ENCODE results near the gene ZNF408.
"Not testable (repeated sequence)": the region's sequence is repeated elsewhere in the genome, so short reads cannot be mapped to it uniquely, and the experiment has no call there.

ZNF408 gene

DNA sequence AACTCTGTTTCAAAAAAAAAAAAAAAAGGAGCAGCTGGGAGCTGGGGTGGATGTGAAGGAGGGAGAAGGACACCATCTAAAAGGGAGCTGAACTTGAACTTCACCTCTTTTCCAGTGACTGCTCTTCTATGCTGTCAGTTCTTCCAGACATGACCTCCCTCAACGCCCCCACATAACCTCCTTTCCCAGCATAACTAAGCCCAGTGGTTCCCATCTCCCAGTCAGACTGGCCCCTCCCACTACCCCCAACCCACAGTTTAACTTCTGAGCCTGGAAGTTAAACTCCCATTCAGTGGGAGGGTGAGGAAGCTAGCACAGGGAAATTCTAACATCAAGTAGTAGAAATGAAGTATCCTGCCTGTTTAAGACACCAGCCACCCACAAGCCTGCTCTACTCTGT is 2.2 kb upstream of the ZNF408 start:
- DNase-seq, result no peak

DNA sequence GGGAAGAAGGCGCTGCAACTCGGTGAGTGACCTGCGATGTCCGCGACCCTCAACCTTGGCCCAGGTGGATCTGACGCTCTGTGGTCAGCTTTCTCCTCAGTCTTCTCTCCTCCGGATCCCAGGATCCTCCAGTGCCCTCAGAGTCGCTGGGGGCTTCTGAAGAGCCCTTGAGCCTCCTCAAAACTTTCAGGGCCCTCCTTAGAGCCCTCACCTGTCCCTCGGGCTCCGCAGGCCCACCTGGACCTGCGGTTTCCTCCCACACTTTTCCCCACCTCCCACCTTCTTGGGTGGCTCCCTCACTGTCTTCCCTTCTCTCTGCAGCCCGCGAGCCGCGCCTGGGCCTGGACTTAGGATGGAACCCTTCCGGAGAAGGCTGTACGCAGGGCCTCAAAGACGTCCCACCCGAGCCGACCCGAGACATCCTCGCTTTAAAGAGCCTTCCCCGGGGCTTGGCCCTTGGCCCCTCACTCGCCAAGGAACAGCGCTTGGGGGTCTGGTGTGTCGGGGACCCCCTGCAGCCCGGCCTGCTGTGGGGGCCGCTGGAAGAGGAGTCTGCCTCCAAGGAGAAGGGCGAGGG is 335 bp downstream of the ZNF408 start:
- no peak for DNase-seq

DNA sequence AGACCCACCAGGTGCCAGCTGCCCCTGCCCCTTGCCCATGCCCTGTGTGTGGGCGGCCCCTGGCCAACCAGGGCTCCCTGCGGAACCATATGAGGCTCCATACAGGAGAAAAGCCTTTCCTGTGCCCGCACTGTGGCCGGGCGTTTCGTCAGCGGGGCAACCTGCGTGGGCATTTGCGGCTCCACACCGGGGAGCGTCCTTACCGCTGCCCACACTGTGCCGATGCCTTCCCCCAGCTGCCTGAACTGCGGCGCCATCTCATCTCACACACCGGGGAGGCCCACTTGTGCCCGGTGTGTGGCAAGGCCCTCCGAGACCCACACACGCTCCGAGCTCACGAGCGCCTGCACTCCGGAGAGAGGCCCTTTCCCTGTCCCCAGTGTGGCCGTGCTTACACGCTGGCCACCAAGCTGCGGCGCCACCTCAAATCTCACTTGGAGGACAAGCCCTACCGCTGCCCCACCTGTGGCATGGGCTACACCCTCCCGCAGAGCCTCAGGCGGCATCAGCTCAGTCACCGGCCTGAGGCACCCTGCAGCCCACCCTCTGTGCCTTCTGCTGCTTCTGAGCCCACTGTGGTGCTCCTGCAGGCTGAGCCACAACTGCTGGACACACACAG is 4.3 kb downstream of the ZNF408 start:
- DNase-seq, result no peak

DNA sequence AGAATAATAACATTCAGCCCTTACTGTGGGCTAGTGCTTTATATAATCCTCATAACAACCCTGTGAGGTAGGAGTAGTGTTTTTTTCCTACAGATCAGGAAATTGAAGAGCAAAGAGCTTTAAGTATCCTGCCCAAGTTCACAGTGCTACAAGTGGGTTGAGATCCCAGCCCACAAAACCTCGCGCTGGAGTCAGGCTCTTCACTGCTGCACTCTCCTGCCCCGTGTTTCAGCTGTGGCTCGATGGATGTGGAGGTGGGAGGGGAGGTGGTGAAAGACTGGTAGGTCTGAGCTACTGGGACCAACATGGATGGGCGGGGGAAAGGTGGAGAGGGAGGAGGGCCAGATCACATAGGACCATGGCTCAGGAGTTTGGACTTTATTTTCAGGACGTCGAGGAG is 6.1 kb downstream of the ZNF408 start:
- no peak for DNase-seq

DNA sequence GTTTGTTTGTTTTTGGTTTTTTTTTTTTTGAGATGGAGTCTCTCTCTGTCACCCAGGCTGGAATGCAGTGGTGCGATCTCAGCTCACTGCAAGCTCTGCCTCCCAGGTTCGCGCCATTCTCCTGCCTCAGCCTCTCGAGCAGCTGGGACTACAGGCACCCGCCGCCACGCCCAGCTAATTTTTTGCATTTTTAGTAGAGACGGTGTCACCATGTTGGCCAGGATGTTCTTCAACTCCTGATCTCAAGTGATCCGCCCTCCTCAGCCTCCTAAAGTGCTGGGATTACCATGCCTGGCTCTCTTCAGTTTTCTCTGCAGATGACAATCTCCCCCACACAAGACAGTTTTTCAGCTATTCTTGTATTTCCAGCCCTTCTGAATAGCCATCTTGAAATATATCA is 8.5 kb downstream of the ZNF408 start:
- DNase-seq, result not testable (repeated sequence)

DNA sequence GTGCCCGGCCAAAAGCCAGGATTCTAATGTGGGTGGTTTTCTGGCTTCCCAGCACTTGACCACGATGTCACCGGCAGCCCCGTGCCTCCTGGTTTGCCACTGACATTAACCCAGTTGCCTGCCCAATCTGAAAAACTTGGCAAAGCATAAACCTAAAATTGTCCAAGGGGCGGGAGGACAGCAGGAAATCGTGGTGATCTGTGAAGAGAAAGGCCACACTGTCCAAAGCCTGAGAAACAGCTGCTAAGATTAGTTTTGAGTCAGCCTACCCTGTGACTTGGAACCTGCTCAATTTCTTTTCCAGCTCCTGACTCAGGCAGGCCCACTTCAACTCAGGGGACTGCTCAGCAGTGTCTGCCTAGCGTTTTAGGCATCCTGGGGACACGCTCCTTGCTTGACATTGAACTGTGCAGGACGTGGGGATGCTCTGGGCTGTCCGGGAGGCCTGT is 10.0 kb downstream of the ZNF408 start:
- no peak for DNase-seq

DNA sequence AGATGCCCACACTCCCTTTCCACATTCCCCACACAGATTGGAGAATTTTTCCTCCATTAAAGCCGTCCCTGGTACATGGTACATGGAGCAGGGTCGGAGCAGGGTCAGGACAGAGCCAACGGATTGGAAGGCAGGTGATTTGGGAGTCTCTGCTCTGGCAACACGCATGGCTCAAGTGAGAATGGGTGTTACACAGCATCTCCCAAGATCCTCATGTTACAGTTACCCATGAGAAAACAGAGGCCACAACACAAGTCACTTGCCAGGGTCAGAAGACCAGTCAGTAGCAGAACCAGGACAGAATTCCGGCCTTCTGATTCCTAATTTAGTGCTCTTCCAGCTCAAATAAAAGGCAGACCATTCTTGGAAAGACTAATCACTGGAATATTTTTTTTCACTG is 10.5 kb downstream of the ZNF408 start:
- no peak for DNase-seq

DNA sequence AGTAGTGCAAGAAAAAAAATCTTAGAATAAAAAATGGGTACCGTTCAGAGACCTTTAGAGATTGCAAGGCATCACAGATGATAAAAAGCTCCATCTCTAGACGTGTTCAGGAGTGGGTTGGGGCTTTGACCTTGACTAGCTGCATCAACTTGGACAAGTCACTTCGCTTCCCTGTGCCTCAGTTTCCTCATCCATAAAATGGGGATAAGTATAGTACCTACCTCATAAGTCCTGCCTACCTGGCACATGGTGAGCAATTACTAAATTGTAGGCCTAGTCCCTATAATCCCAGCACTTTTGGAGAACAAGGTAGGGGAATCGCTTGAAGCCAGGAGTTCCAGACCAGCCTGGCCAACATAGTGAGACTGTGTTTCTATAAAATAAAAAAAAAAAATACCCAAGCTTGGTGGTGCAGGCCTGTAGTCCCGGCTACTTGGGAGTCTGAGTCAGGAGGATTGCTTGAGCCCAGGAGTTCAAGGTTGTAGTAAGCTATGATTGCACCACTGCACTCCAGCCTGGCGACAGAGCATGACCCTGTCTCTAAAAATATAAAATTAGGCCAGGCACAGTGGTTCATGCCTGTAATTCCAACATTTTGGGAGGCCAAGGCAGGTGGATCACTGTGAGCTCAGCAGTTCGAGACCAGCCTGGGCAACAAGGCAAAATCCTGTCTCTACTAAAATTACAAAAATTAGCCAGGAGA is 12.2 kb downstream of the ZNF408 start:
- DNase-seq, result no peak

DNA sequence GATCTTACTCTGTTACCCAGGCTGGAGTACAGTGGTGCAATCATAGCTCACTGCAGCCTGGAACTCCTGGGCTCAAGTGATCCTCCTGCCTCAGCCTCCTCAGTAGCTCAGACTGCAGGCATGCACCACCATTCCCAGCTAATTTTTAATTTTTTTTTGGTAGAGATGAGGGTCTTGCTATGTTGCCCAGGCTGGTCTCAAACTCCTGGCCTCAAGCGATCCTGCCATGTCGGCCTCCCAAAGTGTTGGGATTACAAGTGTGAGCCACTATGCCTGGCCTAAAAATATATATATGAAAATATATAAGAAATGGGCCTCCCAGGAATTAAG is 17.0 kb downstream of the ZNF408 start:
- DNase-seq, result not testable (repeated sequence)

DNA sequence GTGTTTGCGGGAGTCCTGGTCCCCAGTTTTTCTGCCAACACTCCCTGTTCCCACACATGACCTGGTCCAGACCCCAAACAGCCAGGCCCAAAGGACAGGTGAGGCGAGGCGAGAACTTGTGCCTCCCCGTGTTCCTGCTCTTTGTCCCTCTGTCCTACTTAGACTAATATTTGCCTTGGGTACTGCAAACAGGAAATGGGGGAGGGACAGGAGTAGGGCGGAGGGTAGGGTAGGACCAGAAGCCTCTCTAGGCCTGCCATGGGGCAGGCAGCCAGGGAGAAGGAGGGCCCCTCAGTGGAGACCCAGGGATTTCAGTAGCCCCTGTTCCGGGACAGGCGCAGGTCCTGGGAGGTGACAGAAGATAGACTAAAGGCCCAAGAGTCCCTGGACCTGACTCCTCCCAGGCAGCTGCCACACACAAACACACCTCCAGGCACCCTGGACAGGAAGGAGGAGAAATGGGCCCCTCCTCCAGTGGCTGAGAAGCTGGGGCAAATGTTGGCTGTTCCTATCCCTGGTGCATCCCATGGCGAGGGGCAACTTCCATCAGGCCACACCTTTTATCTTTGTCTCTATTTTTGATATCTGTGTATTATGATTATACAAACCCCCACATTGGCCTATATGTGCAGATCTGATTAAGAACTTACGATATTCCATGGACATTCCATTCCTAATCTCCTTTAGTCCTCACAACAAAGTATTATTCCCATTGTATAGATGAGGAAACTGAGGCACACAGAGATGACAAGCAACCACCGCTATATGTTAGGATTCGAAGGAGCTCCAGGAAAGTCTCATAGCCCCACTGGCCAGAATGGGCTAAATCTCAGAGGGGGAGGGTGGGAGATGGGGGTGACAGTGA is 17.6 kb downstream of the ZNF408 start:
- no peak for DNase-seq

DNA sequence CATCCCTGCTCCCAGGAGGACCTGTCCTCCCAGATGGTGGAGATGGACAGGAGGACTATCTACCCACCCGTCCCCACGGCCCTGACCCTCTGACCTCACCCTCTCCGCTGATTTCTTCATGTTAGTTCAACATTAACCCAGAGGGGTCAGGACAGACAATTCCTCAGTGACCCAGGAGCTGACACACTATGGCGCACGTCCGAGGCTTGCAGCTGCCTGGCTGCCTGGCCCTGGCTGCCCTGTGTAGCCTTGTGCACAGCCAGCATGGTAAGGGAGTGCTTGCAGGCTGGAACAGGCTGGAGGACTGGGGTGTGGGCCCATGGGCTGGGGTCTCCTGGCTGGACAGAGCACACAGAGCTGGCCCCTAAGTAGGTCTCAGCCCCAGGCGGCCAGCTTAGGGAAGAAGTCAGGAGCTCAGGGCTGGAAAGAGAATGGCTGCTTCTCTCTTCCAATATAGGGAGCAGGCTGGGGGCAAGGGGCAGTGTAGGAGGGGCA is 18.3 kb downstream of the ZNF408 start, which contains the start of gene F2:
F2 (plus strand) TSS at position 166 of the 495 bp plus-strand sequence; CDS start at position 189, 23 bp downstream.
- DNase-seq, result no peak

DNA sequence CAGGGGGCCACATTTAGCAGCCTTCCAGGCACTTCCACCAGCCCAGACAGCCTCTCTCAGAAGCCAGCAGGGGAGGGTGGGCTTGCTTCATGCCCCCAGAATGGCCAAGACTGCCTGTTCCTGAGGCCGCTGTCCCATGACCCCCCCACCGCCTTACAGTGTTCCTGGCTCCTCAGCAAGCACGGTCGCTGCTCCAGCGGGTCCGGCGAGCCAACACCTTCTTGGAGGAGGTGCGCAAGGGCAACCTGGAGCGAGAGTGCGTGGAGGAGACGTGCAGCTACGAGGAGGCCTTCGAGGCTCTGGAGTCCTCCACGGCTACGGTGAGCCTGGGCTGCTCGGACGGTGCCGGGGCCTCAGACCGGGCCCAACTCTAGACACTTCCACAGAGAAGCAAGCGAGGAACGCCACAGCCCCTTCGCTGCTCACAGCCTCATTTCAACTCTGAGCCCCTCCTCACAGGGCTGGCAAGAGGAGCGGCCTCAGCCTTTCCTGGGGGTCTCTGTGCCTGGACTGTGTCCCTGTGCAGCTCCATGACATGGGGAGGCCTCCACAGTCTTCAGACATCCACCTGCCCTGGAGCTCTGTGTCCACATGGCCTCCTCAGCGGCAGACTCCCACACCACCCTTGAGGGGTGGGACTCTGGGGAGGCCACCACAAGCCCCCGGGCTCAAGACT is 18.9 kb downstream of the ZNF408 start:
- no peak for DNase-seq

DNA sequence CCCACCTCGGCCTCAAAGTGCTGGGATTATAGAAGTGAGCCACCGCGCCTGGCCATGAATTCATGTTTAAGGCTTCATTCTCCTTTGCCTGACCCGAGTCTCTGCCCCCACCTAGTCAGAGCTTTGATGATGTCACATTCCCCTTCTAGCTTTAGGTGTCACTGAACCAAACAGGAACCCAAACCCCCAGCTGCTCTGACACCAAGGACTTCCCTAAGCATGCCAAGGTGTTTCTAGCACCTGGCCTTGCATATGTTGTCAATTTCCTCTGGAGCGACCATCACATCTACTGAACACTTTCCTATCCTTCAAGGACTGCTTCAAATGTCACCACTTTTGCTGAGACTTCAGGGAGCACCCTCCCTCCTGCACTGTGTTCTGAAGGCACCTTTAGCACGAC is 20.5 kb downstream of the ZNF408 start:
- no peak for DNase-seq

DNA sequence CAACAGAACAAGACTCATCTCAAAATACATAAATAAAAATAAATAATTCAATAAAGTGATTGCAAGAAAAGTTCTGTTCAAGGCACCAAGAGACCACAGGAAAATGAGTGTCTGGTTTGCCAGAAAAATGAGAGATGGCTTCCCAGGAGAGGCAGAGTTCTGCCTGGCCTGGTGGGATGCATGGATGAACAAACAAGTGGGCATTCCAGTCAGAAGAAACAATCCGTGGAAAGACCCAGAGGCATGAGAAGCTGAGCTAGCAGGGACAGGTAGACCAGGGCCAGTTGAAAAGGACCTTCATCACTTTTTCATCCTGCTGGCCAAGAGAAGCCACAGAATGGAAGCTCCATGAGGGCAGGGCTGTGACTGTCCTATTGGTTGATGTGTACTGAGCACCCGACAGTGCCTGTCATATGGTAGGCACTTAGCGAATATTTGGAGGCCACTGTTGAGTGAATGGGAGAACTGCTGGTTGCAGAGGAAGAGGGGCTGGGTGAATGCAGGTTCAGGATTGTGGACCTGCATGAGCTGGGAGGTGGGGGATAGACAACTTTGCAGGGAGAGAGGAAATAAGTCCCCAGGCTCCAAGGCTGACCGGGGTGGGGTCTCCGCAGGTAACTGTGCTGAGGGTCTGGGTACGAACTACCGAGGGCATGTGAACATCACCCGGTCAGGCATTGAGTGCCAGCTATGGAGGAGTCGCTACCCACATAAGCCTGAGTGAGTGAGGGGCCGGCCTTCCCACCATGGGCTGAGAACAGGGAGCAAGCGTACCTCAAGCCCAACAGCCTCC is 21.9 kb downstream of the ZNF408 start:
- no peak for DNase-seq

DNA sequence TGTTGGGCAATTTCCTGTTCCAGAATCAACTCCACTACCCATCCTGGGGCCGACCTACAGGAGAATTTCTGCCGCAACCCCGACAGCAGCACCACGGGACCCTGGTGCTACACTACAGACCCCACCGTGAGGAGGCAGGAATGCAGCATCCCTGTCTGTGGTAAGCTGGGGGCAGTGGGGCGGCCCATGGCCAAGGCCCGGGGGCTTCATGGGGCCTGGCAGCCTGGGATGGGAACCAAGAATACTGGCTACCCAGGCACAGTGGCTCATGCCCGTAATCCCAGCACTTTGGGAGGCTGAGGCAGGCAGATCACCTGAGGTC is 22.5 kb downstream of the ZNF408 start:
- DNase-seq, result no peak

DNA sequence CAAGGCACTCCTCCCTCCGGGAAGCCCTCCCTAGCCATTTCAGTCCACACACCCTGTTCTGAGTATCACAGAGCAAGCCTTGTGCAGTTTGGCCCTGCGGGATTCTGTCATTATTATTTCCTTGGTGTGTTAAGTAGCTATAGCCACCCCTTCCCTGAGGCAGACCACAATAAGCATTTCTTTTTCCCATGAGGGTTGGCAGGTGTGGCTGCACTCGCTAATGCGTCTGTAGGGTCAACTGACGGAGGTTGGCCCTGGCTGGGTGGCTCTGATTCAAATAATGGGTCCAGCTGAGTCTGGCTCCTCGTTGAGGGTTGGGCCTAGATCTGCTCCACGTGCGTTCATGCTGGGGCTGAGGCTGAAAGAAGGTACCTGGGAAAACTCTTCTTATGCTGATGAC is 23.3 kb downstream of the ZNF408 start:
- DNase-seq, result no peak

DNA sequence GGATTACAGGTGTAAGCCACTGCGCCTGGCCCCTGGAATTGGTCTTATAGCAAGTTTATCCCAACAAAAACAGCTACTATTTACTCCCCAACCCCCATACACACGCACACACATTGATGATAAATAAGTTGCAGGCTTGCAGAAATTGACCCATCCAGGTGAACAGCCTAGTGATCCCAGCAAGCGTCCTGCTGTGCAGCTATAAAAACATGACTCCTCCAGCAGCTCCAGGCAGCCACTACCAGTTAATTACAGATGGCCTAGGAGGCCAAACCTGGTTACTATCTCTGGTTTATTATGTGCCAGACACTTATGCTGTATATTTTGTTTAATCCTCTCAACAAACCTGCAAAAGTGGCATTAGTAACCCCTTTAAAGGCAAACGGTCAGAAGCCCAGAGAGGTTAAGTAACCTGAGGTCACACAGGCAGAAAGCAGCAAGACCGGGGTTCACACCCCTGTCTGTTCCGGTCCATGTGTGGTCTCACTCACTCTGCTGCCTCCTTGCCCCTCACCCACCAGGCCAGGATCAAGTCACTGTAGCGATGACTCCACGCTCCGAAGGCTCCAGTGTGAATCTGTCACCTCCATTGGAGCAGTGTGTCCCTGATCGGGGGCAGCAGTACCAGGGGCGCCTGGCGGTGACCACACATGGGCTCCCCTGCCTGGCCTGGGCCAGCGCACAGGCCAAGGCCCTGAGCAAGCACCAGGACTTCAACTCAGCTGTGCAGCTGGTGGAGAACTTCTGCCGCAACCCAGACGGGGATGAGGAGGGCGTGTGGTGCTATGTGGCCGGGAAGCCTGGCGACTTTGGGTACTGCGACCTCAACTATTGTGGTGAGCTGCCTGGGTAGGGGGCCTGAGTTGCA is 24.7 kb downstream of the ZNF408 start:
- DNase-seq, result no peak

DNA sequence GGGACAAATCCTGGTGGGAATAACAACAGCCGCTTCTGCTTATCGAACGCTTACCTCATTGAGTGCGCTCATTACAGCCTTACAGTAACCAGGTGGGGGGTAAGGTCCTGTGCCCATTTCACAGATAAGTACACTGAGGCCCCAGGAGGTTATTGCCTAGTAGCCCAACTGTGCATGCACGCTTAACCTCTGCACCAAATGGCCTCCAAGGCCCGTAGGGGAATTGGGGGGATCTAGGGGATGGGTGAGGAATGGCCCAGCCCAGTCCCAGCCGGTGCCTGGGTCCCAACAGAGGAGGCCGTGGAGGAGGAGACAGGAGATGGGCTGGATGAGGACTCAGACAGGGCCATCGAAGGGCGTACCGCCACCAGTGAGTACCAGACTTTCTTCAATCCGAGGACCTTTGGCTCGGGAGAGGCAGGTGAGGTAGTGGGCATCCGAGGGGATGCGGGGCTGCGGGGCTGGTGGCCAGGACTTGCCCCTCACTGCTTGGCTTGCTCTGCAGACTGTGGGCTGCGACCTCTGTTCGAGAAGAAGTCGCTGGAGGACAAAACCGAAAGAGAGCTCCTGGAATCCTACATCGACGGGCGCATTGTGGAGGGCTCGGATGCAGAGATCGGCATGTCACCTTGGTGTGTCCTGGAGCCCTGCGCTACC is 25.5 kb downstream of the ZNF408 start:
- DNase-seq, result no peak

DNA sequence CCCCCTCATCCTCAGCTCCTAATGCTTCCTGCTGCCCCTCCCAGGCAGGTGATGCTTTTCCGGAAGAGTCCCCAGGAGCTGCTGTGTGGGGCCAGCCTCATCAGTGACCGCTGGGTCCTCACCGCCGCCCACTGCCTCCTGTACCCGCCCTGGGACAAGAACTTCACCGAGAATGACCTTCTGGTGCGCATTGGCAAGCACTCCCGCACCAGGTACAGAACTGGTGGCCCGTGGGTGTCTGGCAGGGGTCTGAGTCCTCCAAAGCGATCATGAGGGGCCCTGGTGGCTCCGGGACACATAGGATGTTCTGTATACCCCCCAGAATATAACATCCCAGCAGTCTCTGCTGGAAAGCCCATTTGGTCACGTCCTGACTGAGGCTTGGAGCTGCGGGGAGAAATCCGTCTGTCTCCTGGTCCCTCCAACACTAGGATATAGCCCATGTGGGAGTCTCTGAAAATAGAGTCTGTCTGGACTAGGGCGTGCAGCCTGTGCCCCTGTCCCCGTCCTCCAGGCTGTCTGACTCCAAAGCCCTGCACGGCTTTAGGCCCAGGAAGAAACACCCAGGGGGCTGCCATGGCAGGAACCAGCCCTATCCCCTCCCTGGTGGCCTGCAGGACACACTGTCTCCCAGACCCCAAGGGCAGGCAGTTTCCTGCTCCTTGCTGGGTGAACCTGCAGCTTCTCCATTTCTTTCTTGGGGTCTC is 27.3 kb downstream of the ZNF408 start:
- DNase-seq, result no peak

DNA sequence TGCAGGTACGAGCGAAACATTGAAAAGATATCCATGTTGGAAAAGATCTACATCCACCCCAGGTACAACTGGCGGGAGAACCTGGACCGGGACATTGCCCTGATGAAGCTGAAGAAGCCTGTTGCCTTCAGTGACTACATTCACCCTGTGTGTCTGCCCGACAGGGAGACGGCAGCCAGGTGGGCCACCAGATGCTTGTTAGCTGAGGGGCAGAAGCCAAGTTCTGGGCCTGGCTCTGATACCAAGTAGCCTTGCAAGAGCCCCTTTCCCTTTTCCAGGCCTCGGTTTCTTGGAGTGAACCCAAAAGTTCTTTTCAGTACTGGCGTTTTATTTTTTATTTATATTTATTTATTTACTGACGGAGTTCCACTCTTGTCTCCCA is 27.8 kb downstream of the ZNF408 start:
- DNase-seq, result no peak

All from NCI-H748 treated with DMSO at 0.1 percent for 48 hours (cell line).